Esophagus squamous epithelium (tissue), 5 donors: Measurements from ENCODE around the gene EDC4. TPM values are rescaled to one million over a fixed set of nuclear protein-coding genes. Genes with fewer than 3 reads are reported as not detected.

Experiments used
- DNase-seq: peaks from one replicate; lab custom pipeline; 2025; lab: John Stamatoyannopoulos, UW
- H3K27ac ChIP-seq, 4 donors: fragments of 200-600 bp; sonication (generic); one replicate each; pipeline ENCODE4 v1.5.1; 2016 to 2019; ENCODE audit warnings: mild to moderate bottlenecking in 1 of 4
- H3K27me3 ChIP-seq, 4 donors: fragments of 200-600 bp; sonication (generic); 1 replicate in 3 of 4; 2 replicates in 1 of 4; pipeline versions ENCODE4 v1.5.1 to v1.6.0; 2017 to 2021; ENCODE audit warnings: antibody characterized with exemption in 1 of 4
- H3K36me3 ChIP-seq, 3 donors: fragments of 200-600 bp; sonication (generic); one replicate each; pipeline ENCODE4 v1.5.1; 2016 to 2019
- H3K4me1 ChIP-seq, 3 donors: fragments of 200-600 bp; sonication (generic); one replicate each; pipeline ENCODE4 v1.5.1; 2017 to 2019
- H3K4me3 ChIP-seq, 4 donors: fragments of 200-600 bp; sonication (generic); 1 replicate in 3 of 4; 2 replicates in 1 of 4; pipeline ENCODE4 v1.5.1; 2016 to 2019; ENCODE audit warnings: mild to moderate bottlenecking in 2 of 4, moderate library complexity in 1 of 4
- H3K9me3 ChIP-seq, 3 donors: fragments of 200-600 bp; sonication (generic); one replicate each; pipeline ENCODE4 v1.5.1; 2016 to 2019
- POLR2A ChIP-seq, 4 donors: fragments of 450-650 bp; IDR thresholded peaks; one replicate each; pipeline ENCODE4 v1.6.1; 2017; ENCODE audit warnings: antibody characterized with exemption in 4 of 4, mild to moderate bottlenecking in 4 of 4, moderate library complexity in 3 of 4
- WGBS, 2 donors: methylation state at CpG; one replicate each; pipeline ENCODE4 v1.1.5; 2018; 5-methylcytosine and 5-hydroxymethylcytosine counted together
- intact Hi-C: fragments of 100-400 bp; cut with DNase I; formaldehyde crosslinking; loops from one replicate; pipeline ENCODE4 v1.15.0; 2022
- total RNA-seq, 4 donors: library from RNA; depleted of rRNA; stranded (reverse); fragments of >200 nt; gene quantifications; one replicate each; pipeline ENCODE4 v1.1.0, GENCODE V29; 2016
- TF ChIP-seq, protein P1 (sequence below), 6 experiments: fragments of 450-650 bp in 4 of 6; fragments of 200-600 bp in 2 of 6; sonication (generic) in 2 of 6; IDR thresholded peaks; one replicate each; pipeline ENCODE4 v1.5.1; 2016 to 2019; ENCODE audit warnings: antibody characterized with exemption in 6 of 6, mild to moderate bottlenecking in 4 of 6, moderate library complexity in 4 of 6
- donor health status: DM: yes; HTN: yes; CAD: no.

Gene EDC4
- total RNA-seq, 4 donors from 2014 or later = 26.5 to 46.9 (median 37.0) TPM

DNA sequence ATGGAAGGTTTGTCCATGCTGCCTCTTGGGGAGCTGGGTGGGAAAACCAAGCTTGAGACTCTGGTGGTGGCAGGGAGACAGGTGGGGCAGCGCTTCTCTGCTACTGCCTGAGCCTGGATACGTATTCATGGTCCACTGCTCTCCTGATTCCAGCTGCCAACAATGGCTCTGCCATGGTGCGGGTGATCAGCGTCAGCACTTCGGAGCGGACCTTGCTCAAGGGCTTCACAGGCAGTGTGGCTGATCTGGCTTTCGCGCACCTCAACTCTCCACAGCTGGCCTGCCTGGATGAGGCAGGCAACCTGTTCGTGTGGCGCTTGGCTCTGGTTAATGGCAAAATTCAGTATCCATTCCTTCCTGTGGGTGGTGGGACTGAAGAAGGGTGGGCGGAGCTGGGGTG, 4.2 kb downstream of the EDC4 start:
- Histone ChIP-seq H3K4me3 (no peak overlapping the region), H3K27me3 (no peaks in the 10 kb centered on the region), H3K4me1 (peaks cover 20 to 35% (median 22%) of the 10 kb centered on the region in 3 donors), H3K27ac (no peak overlapping the region), H3K36me3 (peaks cover 47 to 65% (median 58%) of the 10 kb centered on the region in 3 donors), H3K9me3 (no peaks in the 10 kb centered on the region)
- WGBS, 2 donors = 92 to 94% methylated on average over 5 to 9 of the region's 11 CpGs
- intact Hi-C loops = no loop called here
- no peak for DNase-seq
- no peak for TF ChIP-seq POLR2A (IDR thresholded peaks at IDR 0.05)
- TF ChIP-seq, protein P1, sequence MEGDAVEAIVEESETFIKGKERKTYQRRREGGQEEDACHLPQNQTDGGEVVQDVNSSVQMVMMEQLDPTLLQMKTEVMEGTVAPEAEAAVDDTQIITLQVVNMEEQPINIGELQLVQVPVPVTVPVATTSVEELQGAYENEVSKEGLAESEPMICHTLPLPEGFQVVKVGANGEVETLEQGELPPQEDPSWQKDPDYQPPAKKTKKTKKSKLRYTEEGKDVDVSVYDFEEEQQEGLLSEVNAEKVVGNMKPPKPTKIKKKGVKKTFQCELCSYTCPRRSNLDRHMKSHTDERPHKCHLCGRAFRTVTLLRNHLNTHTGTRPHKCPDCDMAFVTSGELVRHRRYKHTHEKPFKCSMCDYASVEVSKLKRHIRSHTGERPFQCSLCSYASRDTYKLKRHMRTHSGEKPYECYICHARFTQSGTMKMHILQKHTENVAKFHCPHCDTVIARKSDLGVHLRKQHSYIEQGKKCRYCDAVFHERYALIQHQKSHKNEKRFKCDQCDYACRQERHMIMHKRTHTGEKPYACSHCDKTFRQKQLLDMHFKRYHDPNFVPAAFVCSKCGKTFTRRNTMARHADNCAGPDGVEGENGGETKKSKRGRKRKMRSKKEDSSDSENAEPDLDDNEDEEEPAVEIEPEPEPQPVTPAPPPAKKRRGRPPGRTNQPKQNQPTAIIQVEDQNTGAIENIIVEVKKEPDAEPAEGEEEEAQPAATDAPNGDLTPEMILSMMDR (IDR thresholded peaks at IDR 0.05) = no peak

DNA sequence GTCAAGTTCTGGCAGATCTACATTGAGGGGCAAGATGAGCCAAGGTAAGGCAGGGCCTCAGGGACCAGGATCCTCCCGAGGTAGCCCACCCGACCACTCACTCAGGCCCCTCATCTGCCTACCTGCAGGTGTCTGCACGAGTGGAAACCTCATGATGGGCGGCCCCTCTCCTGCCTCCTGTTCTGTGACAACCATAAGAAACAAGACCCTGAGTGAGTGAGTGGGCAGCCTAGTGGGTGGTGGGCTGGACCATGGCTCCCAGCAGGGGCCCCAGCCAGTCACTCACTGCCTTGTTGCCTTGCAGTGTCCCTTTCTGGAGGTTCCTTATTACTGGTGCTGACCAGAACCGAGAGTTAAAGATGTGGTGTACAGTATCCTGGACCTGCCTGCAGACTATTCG, 5.4 kb downstream of the EDC4 start:
- intact Hi-C loops = no loop called here
- Histone ChIP-seq H3K4me3 (no peak overlapping the region), H3K9me3 (no peaks in the 10 kb centered on the region), H3K27me3 (no peaks in the 10 kb centered on the region), H3K27ac (no peak overlapping the region), H3K4me1 (peaks cover 19 to 27% (median 20%) of the 10 kb centered on the region in 3 donors), H3K36me3 (peaks cover 54 to 76% (median 70%) of the 10 kb centered on the region in 3 donors)
- WGBS, 2 donors = 80 to 83% methylated on average over 1 of the region's 6 CpGs
- TF ChIP-seq, protein P1 (IDR thresholded peaks at IDR 0.05) = no peak
- TF ChIP-seq POLR2A (IDR thresholded peaks at IDR 0.05) = no peak
- DNase-seq = no peak

DNA sequence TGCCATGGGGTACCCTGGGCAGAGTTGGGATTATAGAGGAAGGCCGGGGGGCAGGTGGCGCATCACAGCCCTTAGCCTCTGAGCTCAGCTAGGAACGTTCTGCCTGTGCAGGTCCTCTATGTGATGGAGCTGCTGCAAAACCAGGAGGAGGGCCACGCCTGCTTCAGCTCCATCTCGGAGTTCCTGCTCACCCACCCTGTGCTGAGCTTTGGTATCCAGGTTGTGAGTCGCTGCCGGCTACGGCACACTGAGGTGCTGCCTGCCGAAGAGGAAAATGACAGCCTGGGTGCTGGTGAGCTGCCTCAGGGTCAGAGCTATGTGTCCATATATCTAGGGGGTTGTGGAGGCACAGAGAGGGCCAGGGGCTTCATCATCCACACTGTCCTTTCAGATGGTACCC, 6.0 kb downstream of the EDC4 start:
- Histone ChIP-seq H3K27me3 (no peaks in the 10 kb centered on the region), H3K9me3 (no peaks in the 10 kb centered on the region), H3K36me3 (peaks cover 54 to 82% (median 75%) of the 10 kb centered on the region in 3 donors), H3K4me3 (no peak overlapping the region), H3K27ac (no peak overlapping the region), H3K4me1 (peaks cover 14 to 26% (median 18%) of the 10 kb centered on the region in 3 donors)
- TF ChIP-seq, protein P1 (IDR thresholded peaks at IDR 0.05) = no peak
- TF ChIP-seq POLR2A (IDR thresholded peaks at IDR 0.05) = no peak
- intact Hi-C loops = no loop called here
- 90 to 97% methylated on average over 5 to 8 of the region's 9 CpGs for WGBS, 2 donors
- no peak for DNase-seq

DNA sequence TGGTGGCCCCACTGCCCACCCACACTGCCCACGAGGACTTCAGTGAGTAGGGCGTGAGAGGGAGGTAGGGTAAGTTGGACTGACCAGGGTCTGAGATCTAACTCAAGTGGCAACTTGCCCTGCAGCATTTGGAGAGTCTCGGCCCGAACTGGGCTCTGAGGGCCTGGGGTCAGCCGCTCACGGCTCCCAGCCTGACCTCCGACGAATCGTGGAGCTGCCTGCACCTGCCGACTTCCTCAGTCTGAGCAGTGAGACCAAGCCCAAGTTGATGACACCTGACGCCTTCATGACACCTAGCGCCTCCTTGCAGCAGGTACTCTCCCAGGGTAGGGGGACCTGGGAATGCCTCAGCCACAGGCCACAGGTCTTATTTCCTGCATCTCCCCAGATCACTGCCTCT, 6.6 kb downstream of the EDC4 start:
- Histone ChIP-seq H3K27ac (no peak overlapping the region), H3K27me3 (no peaks in the 10 kb centered on the region), H3K4me3 (no peak overlapping the region), H3K36me3 (peaks cover 54 to 89% (median 75%) of the 10 kb centered on the region in 3 donors), H3K9me3 (no peaks in the 10 kb centered on the region), H3K4me1 (peaks cover 14 to 26% (median 18%) of the 10 kb centered on the region in 3 donors)
- intact Hi-C loops = no loop called here
- WGBS, 2 donors = 90% methylated on average over 6 to 8 of the region's 12 CpGs
- DNase-seq = no peak
- TF ChIP-seq, protein P1 (IDR thresholded peaks at IDR 0.05) = no peak
- TF ChIP-seq POLR2A (IDR thresholded peaks at IDR 0.05) = no peak

DNA sequence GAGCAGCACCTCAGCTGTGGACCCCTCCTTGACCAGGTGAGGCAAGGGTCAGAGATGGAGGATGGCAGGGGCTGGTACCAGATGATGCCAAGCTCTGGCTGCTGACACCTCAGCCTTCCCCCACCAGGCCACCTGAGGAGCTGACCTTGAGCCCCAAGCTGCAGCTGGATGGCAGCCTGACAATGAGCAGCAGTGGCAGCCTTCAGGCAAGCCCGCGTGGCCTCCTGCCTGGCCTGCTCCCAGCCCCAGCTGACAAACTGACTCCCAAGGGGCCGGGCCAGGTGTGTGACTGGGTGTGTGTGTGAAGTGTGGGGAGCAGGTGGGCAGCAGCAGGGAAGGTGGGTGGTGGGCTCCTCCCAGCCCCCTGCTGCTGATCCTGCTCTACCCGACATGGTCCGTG, 7.1 kb downstream of the EDC4 start:
- no peak overlapping the region for H3K27ac ChIP-seq
- no peaks in the 10 kb centered on the region for H3K27me3 ChIP-seq
- WGBS, 2 donors = 83 to 86% methylated on average over 2 to 3 of the region's 5 CpGs
- no peak for DNase-seq
- no peak overlapping the region for H3K4me3 ChIP-seq
- TF ChIP-seq, protein P1 (IDR thresholded peaks at IDR 0.05) = no peak
- no peak for TF ChIP-seq POLR2A (IDR thresholded peaks at IDR 0.05)
- intact Hi-C loops = loop anchor here (5.0 kb wide), 1 partner anchor 42 kb away; no protein-coding TSS in a partner anchor
- peaks cover 54 to 92% (median 75%) of the 10 kb centered on the region in 3 donors for H3K36me3 ChIP-seq
- peaks cover 12 to 26% (median 18%) of the 10 kb centered on the region in 3 donors for H3K4me1 ChIP-seq
- no peaks in the 10 kb centered on the region for H3K9me3 ChIP-seq
